NCI-H446 (cell line): ENCODE results near the gene C2CD2L.
"Not testable (repeated sequence)": the region's sequence is repeated elsewhere in the genome, so short reads cannot be mapped to it uniquely, and the experiment has no call there.

Experiments used
- DNase-seq, 2 experiments: peaks; one replicate each; lab custom pipeline; 2025; lab: John Stamatoyannopoulos, UW

The C2CD2L gene

GRCh38 chr11:119115484-119116234, 8.5 kb downstream of the C2CD2L start:
- no peak for DNase-seq

GRCh38 chr11:119116235-119116594, 9.1 kb downstream of the C2CD2L start:
- no peak for DNase-seq

- DNase-seq: no peak
Measured at GRCh38 chr11:119116601-119117000, 9.5 kb downstream of the C2CD2L start.

- no peak for DNase-seq
Measured at GRCh38 chr11:119117004-119117706, 10.0 kb downstream of the C2CD2L start.

GRCh38 chr11:119118227-119118626, 11.1 kb downstream of the C2CD2L start:
- no peak for DNase-seq

GRCh38 chr11:119118946-119119345, 11.8 kb downstream of the C2CD2L start:
- no peak for DNase-seq

GRCh38 chr11:119120639-119121007, 13.5 kb downstream of the C2CD2L start:
- peak; percentile 51 to 52 for DNase-seq

GRCh38 chr11:119121008-119121810, 14.1 kb downstream of the C2CD2L start, which contains the start of gene HINFP:
HINFP (plus strand) TSS chr11:119121580; CDS start chr11:119126945, 5,365 bp downstream.
- DNase-seq: peak; percentile 98 to 99

- DNase-seq: no peak
Measured at GRCh38 chr11:119121811-119122124, 14.6 kb downstream of the C2CD2L start.

GRCh38 chr11:119125821-119126220, 18.7 kb downstream of the C2CD2L start:
- no peak for DNase-seq

- no peak for DNase-seq
Measured at GRCh38 chr11:119126675-119127268, 19.6 kb downstream of the C2CD2L start.

- DNase-seq: no peak
Measured at GRCh38 chr11:119130662-119131061, 23.5 kb downstream of the C2CD2L start.

- peak in 1 of 2 experiments; percentile 24 for DNase-seq
Measured at GRCh38 chr11:119134389-119134978, 27.3 kb downstream of the C2CD2L start.

GRCh38 chr11:119139276-119139675, 32.1 kb downstream of the C2CD2L start:
- not testable (repeated sequence) for DNase-seq

- peak; percentile 13 to 46 for DNase-seq
Measured at GRCh38 chr11:119144825-119145486, 37.8 kb downstream of the C2CD2L start.

GRCh38 chr11:119145551-119145950, 38.4 kb downstream of the C2CD2L start:
- DNase-seq: no peak

- no peak for DNase-seq
Measured at GRCh38 chr11:119147604-119148333, 40.6 kb downstream of the C2CD2L start.

- no peak for DNase-seq
Measured at GRCh38 chr11:119148720-119149017, 41.5 kb downstream of the C2CD2L start.

GRCh38 chr11:119149018-119149785, 42.1 kb downstream of the C2CD2L start, which contains the start of gene ABCG4:
ABCG4 (plus strand) TSS chr11:119149052; CDS start chr11:119149966, 914 bp downstream.
- no peak for DNase-seq

- no peak for DNase-seq
Measured at GRCh38 chr11:119149786-119150275, 42.7 kb downstream of the C2CD2L start.
